ENCODE results near the gene SOX14.
A peak's percentile ranks its signal among the peaks of the same experiment; 100 is the strongest.

The SOX14 gene

DNA sequence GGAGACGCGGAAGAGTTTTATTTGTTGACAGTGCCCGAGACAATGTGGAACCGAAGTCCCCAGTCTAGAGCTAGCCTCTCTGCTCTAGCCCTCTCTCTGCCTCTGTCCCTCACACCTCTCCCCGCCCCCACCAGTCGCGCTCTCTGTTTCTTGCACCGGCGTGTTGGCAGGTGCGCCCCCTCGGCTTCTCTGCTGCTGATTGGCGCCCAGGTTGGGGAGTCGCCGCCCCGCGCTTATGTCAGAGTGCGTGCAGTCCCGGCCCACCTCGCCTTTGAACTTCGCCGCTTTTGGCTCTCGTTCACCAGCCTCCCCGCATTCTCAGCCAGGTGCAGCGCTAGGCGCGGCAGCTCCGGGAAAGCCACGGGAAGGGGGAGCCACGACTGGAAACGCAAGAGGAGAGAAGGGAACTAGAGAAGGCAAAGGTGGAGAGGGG lies at the start of gene SOX14:
Gene SOX14 (plus strand): TSS at position 315 of the 433 bp plus-strand sequence. CDS start 470 bp downstream, outside the sequence.
- peak; percentile 98 for DNase-seq

DNA sequence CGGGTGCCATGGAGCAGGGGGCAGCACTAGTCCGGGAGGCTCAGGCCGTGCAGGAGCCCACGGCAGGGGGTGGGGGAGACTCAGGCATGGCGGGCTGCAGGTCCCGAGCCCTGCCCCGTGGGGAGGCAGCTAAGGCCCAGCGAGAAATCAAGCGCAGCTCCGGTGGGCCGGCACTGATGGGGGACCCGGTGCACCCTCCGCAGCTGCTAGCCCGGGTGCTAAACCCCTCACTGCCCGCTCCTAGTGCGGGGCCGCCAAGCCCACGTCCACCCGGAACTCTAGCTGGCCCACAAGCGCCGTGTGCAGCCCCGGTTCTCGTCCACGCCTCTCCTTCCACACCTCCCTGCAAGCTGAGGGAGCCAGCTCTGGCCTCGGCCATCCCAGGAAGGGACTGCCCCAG lies 49.6 kb upstream of the SOX14 start:
- no peak for DNase-seq

DNA sequence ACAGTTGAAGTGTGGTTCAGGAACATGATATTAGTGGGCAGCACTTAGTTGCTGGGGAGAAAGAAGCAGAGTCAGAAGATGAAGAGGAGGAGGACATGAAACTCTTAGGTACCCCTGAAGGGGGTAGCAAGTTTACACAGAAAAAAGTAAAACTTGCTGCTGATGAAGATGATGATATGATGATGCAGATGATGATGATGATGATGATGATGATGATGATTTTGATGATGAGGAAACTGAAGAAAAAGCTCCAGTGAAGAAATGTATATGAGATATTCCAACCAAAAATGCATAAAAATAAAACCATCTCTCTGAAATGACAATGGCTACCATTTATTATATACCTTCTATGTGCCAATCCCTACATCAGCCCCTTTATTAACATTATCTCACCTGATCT lies 39.9 kb upstream of the SOX14 start:
- DNase-seq: no peak

DNA sequence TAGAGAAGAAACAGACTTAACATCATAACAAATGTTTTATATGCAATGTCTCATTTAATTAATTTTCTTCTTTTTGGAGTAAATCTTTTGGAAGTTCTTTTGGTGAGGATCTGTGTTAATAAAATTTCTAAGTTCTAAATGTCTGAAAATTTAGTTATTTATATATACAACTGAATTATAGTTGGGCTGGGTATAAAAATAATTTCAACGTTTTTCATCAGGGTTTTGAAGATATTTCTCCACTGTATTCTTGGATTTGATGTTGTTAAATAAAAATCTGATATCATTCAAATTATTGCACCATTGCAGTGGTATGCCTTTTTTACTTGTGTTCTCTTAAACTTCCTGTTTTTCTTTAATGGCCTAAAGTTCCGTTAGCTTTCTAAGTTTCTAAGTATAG lies 26.9 kb upstream of the SOX14 start:
- DNase-seq: no peak

DNA sequence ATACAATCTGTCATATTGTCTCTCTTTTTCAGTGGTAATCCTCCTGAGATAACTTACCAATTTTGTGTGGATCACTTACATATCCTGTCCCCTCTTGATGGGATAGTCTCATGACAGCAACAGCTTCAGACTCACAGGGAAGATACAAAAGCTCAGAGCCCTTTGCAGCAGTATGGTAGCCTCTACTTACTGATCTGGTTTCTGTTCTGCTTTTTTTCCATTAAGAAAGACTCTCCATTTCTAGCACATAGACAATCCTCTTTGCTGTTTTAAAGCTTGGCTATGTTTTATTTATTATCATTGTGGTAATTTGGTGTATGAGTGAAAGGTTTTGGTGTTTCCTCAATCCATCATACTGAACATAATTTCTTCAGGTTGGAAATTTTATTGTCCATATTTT lies 25.4 kb upstream of the SOX14 start:
- DNase-seq: no peak

DNA sequence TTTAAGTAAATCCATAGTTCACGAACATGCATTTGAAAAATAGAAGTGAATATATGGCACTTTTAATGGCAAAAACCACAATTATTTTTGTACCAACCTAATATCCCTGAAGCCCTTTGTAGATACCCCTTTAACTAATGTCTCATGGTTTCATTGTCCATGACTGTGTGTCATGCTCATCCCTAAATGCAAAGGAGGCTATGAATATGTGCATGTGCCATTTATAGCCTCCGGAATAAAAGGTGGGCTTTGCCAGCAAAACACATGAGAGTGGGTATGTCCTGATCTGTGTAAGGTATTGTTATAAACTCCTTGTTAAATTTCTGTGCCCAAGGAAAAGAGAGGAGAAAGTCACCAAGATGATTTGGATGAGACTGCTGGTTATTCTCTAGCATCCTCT lies 20.5 kb upstream of the SOX14 start:
- no peak for DNase-seq

DNA sequence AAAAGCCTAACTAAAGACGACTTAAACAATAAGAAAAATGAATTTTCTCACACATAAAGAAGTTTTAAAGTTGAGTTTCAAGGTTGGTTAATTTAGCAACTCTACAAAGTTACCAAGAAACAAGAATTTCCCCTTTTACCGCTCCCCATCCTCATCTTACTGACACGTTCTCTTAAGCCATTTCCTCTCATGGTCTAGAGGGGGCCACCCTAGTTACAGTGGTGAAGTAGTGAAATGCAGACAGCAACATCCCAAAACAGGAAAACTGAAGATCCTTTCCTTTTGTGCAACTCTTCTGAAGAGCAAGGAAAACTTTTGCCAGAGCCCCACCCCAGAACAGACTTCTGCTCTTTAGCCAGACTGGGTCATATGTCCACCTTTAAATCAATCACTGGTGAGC lies 17.3 kb upstream of the SOX14 start:
- DNase-seq: no peak

DNA sequence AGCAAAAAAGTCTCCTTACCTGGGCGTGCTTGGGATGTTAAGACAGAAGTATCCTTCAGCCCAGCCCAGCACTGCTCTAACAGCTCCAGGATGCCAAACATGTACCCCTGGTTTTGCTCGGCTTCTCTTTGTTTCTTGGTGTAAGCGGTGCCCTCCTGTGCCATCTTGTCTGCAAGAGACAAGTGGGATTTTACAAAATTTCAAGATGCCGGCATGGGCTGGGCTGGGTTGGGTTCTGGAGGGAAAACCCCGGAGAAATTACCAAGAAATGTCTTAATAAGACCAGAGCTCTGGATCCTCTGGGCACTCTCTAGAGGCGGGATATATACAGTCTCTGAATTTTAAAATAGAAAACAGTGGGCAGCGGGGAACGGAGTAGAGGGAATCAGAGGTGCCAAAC lies 4.6 kb upstream of the SOX14 start:
- DNase-seq: no peak

DNA sequence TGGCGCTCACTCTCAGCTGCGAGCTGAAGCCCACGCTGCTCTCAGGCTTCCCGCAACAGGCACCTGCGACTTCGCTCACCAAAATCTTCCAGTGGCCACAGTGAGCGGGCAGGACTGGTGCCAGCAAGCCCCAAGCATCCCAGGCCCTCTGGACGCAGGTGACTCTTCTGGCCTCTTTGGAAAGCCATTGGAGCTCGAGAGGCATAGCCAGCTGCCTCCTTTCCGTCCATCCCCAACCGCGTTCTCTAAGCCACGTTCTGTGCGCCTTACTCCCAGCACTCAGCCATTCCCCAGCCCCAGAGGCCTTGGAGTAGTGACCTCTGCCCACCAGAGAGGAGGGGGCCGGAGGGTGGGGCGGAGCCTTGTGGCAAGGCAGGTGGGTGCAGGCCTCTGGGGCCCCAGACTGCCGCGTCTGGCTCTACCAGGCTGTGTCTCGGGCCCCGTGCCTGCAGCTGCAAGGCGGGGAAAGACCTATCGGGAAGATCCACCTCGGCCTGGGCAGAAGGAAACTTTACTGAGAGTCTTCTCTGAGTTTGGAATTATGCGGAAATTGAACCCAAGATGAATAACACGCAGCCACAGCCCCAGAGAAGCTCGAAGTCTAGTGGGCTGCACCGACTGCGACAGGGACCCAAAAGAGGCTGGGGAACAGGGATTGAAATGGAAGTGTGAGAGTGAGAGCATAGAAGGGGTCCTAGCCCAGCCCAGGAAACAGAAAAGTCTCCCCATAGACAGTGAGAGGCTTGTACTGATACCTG lies 3.6 kb upstream of the SOX14 start:
- no peak for DNase-seq

DNA sequence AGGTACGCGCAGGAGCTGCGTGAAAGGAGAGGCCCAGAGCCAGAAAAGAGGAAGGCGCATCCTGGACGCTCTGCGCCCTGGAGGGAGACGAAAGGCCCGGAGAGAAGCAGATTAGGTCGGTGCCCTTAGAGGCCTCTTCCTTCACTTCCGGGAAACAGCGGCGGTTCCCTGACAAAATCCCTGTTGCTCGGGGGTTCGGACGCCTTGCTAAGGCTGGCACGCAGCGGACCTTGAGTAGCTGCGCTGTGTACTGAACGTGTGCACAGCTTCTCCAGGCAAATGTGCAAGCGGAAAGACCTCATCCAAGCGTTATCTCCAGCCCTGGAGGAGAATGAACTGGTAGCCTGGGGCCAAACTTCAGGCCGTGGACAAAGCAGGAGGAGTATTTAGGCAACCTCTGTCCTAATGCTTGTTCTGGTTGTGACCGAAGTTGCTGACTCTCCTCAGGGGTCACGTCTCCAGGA lies 3.0 kb upstream of the SOX14 start:
- no peak for DNase-seq

DNA sequence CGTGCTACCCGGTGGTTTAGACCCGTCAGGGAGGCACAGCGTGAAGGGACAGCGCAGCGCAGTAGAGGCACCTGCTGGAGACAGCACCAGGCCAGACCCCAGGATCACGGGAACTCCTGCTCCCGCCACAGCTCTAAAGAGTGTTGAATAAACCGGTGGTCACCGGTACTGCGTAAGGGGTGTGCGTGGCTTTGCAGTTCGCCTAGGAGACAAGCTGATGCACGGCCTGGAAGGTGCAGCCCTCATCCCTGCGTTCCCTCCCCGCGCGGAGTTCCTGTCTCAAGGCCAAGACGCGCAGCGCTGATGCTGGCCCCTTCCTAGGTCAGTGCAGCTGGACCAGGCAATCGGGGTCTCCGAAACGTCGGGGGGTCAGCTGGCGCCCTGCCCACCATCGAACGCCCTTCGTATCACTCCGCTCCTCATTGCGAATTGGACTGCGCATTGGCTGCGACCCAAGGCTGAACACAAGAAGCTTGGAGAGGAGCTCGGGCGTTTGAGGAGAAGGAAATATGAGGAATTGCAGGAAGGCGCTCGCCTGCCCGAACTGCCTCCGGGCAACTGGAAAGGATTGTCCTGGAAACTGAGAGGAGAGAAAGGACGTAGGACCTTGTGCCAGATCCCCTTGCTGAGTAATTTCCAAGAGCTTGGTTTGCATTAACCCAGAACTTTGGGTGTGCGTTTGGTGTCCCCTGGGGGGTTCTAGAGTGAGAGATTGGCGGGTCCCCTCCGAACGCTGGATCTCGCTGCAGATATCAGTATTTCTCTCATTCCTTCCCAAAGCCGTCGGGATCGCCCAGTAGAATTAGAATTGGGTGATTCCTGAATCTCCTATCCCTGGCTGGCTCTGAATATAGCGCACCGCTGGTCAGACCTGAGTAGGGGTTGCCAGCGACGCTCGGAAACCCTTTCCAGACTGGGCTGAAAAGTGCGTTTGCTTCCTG lies 2.3 kb upstream of the SOX14 start:
- DNase-seq: no peak

DNA sequence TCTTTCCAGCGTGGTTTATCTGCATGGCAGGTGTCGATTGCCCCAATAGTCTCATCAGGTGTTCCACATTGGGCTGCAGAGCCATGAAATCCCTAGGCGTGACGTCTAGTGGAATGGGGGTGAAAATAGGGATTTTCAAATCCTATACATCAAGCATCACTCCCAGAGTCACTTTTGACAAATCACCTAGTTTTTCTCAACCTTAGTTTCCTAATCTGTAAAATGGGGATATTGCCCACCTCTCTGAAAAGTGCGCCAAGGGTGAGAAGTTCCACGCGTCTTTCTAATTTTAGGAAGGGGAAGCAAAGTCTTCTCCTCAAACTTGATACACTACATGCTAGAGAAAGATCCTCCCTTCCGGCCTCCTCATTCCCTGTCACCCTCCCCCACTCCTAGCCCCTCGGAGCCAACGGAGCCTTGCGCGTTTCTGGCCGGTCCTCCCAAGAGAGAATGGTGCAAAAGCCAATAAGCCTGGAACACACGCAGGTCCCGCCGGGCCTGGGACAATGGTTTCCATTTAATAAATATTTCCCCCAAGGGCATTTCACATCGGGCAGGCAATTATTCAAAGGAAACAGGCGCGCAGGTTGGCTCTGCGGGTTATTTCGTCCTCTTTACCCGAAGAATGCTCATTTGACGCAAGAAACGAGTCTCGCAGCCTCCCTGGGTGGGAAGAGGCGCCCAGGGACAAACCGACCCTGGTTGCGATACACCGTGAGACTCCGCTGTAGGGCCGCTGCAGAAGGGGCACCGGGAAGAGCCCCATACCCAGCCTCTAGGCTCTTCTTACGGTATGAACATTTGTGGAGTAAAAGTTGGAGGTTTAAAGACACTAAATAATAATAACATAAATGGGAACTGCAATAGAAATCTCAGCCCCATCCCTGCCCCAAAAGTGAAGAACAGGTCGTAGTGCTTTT lies 1.2 kb upstream of the SOX14 start:
- peak; percentile 28 for DNase-seq

DNA sequence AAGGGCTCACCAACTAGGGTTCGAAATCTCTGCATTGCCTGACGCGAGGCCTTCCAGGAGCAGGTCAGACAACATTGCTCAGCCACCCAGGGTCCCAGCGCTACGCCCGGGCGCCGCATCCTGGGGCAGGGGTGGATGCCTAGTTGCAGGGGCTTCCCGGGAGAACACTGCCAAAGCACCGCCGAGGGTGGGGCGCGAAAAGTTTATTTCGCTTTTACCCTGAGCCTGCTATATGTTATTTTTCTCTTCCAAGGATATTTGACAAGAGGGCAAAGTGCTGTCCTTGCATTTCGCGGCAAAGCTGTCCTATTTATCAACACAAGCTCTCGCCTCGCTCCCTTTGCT lies 549 bp upstream of the SOX14 start:
- DNase-seq: peak; percentile 52

DNA sequence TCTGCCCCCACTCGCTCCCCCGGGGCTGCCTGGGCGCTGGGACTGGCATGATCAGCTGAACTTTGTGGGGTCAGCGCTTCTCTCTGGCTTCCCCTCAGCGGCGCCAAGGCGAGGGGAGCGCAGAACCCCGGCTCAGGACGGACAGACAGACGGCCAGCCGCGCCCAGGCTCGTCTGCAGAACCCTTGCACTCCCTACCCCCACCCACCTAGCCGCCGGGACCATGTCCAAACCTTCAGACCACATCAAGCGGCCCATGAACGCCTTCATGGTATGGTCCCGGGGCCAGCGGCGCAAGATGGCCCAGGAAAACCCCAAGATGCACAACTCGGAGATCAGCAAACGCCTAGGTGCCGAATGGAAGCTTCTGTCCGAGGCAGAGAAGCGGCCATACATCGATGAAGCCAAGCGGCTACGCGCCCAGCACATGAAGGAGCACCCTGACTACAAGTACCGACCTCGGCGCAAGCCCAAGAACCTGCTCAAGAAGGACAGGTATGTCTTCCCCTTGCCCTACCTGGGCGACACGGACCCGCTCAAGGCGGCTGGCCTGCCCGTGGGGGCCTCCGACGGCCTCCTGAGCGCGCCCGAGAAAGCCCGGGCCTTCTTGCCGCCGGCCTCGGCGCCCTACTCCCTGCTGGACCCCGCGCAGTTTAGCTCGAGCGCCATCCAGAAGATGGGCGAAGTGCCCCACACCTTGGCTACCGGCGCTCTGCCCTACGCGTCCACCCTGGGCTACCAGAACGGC lies 621 bp downstream of the SOX14 start:
- DNase-seq: no peak

DNA sequence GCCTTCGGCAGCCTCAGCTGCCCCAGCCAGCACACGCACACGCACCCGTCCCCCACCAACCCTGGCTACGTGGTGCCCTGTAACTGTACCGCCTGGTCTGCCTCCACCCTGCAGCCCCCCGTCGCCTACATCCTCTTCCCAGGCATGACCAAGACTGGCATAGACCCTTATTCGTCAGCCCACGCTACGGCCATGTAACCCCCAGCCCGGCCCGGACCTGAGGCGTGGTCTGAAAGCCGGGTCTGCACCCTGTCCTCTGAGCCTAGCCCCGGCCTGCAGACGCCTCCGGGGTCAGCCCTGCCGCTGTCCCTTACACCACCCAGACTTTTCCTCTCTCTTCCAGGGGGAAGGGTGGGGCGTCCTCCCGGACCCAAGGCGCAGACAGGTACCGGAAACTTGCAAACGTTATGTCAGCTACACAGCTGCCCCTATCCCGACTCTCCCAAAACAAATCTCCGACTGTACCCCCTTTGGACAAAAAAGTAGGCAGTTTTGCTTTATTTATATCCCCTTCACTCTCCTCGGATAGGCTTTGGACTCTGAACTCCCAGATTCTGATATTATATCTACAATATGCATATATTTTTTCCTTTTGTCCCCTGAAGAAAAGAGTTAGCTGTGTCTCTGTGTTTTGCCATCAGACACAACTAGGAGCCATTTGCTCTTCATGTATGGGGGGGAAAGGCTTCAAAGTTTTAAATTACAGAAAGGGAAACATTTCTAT lies 1.4 kb downstream of the SOX14 start:
- no peak for DNase-seq

DNA sequence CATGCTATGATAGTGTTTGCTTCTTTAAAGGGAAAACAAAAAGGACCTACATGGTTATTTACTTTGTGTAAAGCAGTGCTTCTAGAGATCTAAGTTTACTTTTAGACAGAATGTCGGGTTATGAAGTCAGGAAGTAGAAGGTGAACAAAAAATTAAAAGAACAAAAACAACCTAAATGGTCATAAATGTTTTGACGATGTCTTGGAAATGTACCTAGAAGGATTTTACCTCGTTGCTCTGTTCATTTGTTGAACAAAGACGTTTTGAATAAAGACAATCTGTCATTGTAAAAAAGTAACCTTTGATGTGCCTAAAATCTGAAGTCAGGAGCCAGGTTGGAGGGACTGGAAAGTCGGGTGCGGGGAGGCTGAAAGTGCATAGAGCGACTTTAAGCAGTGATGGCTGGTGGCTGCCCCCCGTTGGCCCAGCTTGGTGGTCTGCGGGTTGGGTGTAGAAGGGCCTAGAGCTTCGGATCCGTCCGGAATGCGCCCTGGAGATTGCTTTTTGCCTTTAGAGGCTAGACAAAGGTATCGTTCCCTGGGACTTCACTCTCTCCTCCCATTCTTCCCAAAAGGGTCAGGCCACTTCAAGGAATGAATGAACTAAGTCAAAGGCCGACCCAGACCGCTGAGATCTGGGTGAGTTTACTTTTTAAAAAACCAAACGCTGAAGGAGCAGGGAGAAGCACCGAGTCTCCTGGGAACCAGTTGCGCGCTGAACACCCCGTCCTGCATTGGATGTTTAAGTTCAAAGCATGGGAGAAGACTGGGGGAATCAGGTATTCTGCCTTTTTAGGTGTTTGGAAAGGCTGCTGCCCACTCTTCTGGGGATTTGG lies 2.1 kb downstream of the SOX14 start:
- no peak for DNase-seq

DNA sequence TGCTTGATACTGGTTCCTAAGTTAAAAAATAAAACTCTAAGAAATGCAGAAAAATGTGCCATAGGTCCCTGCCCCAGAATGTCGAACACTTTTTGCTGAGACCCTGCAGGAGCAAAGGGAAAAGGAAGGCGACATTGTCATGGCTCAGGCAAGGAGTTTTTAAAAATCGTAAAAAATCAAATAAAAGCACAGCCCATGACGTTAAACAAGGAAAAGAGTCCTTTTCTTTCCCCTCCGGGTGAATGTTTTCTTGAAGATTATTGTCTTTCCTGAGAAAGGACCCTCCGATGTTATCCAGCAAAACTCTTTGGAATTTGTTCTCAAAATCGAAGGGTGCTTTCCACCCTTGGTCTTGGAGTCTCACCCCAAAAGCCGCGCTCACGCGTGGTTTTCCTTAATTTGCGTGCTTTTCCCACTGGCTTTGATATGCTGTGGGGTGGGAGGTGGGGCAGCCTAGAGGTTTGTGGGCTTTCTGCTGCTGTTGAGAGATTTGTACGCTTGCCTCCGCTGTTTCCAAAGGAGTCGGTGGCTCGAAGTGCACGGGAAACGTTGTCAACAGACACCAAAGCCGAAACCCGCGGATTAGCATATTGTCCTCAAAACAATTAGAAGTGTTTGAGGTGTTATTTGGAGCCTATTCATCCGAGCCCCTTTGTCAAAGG lies 2.9 kb downstream of the SOX14 start:
- peak; percentile 29 for DNase-seq

DNA sequence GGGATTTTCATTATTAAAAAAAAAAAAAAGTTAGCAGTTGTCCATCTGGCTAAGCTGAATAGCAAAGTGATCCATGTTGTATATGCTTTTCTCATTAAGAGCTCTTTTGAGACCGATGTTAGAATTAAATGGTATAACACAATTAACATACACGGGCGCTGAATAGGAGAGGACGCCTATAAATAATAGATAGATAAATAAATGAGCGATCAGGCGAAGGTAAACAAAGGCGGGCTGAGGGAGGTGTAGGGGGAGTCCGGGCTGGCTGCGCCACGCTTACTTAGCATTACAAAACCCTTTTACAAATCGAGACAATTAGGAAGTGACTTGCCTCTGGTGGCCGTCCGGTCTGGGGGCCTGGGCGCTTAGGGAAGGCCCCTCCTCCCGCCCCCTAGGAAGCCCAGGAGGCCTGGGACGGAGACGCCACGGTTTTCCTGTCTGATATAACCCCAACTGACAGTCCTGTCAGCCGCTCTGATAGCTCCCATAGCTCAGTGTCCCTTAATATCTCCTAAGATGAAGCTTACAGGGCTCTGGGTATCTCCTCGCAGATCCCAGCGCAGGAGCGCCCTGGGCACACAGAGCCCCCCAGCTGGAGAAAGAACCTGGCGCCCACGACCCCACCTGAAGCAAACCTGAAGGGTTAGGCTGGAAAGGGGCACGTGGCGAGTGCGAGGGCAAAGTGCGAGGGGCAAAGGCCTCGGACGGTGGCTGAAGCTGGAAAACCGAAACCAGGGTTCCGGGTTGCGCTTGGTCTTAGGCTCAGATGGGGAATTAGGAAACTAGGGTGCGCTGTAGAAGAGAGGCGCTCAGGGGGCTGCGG lies 3.6 kb downstream of the SOX14 start:
- DNase-seq: no peak
